Kidney epithelial cell (primary cell): ENCODE results near the gene SCNN1B. TPM values are rescaled to one million over a fixed set of nuclear protein-coding genes. Genes with fewer than 3 reads are reported as not detected.
"Not testable (repeated sequence)": the region's sequence is repeated elsewhere in the genome, so short reads cannot be mapped to it uniquely, and the experiment has no call there.

Experiments
- DNase-seq: peaks from one replicate; pipeline ENCODE4 v3.0.0-alpha.2; 2010; ENCODE audit warnings: low read depth
- H3K27me3 ChIP-seq: 2 replicates; pipeline ENCODE4 v1.6.0; 2011; ENCODE audit warnings: low read length; ENCODE audit not compliant: control insufficient read depth, insufficient read depth
- H3K36me3 ChIP-seq: 2 replicates; pipeline ENCODE4 v1.5.1; 2011; ENCODE audit warnings: low read length; ENCODE audit not compliant: control insufficient read depth, insufficient read depth
- H3K4me3 ChIP-seq: 2 replicates; pipeline ENCODE4 v1.5.1; 2011; ENCODE audit warnings: low read depth, mild to moderate bottlenecking, control low read depth, low read length
- total RNA-seq: library from RNA; depleted of rRNA; stranded (reverse); fragments of >200 nt; gene quantifications from 2 replicates; pipeline ENCODE4 v1.2.3, GENCODE V29; 2015
- TF ChIP-seq, protein P1 (sequence below): IDR thresholded peaks from 2 replicates; pipeline ENCODE4 v1.5.1; 2011; ENCODE audit warnings: mild to moderate bottlenecking, moderate library complexity, low read length, control low read depth, inconsistent platforms; ENCODE audit not compliant: insufficient read depth, poor library complexity, severe bottlenecking

The SCNN1B gene
- total RNA-seq, 1 donor from 2014 or later, result 0.38 TPM

DNA sequence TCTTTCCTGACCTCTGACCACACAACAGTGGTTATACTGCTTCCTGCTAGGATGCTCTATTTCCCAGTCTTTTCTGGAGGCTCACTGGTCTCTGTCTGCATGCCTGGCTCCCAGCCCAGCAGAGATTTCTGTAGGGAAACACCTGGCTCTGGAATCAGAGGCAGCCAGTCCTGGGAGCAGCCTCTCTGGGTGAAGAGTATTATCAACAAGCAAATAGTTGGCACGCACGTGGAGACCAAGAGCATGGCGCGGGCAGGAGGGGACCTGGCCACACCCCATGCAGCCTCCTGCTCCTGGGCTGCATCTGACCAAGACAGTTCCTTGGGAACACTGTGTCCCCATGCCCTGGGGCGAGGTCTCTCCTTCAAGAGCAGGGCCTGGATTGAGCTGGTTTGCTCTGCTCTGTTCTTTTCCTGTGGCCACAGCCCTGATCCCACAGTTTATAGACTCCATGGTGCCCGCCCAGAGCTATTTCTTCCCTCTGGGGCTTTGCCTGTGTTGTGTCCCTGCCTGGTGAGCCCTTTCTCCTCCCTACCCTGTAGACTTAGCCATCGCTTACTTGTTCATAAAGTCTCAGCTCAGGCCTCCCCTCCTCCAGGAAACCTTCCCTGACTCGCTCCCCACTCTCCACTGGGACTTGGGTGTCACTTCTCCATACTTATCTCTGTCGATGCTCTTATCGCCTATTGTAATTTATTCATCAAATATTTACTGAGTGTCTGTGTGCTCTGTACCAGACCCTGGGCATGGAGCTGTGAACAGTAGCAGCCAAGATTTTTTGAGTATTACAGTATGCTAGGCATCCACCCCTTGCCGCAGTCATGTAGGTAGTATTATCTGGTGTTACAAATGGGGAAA lies 60.6 kb downstream of the SCNN1B start:
- Histone ChIP-seq H3K4me3 (no peak overlapping the region), H3K36me3 (no peaks in the 10 kb centered on the region), H3K27me3 (no peaks in the 10 kb centered on the region)
- TF ChIP-seq, protein P1, sequence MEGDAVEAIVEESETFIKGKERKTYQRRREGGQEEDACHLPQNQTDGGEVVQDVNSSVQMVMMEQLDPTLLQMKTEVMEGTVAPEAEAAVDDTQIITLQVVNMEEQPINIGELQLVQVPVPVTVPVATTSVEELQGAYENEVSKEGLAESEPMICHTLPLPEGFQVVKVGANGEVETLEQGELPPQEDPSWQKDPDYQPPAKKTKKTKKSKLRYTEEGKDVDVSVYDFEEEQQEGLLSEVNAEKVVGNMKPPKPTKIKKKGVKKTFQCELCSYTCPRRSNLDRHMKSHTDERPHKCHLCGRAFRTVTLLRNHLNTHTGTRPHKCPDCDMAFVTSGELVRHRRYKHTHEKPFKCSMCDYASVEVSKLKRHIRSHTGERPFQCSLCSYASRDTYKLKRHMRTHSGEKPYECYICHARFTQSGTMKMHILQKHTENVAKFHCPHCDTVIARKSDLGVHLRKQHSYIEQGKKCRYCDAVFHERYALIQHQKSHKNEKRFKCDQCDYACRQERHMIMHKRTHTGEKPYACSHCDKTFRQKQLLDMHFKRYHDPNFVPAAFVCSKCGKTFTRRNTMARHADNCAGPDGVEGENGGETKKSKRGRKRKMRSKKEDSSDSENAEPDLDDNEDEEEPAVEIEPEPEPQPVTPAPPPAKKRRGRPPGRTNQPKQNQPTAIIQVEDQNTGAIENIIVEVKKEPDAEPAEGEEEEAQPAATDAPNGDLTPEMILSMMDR, result no peak
- DNase-seq, result no peak

GRCh38 chr16:23365602-23366240 lies 63.6 kb downstream of the SCNN1B start:
- TF ChIP-seq, protein P1, result no peak
- no peaks in the 10 kb centered on the region for H3K36me3 ChIP-seq

DNA sequence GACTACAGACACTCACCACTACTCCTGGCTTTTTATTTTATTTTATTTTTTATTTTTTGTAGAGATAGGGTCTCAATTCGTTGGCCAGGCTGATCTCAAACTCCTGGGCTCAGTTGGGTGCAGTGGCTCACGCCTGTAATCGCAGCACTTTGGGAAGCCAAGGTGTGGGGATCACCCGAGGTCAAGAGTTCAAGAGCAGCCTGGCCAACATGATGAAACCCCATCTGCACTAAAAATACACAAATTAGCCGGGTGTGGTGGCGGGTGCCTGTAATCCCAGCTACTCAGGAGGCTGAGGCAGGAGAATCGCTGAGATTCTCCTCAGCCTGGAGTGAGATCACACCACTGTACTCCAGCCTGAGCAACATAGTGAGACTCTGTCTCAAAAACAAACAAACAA lies 64.2 kb downstream of the SCNN1B start:
- not testable (repeated sequence) for H3K27me3 ChIP-seq, H3K4me3 ChIP-seq, H3K36me3 ChIP-seq, DNase-seq

More at GRCh38 chr16:23365602-23366240, 63.6 kb downstream of the SCNN1B start:
- H3K27me3 ChIP-seq, result no peaks in the 10 kb centered on the region
- no peak for DNase-seq
- no peak overlapping the region for H3K4me3 ChIP-seq

DNA sequence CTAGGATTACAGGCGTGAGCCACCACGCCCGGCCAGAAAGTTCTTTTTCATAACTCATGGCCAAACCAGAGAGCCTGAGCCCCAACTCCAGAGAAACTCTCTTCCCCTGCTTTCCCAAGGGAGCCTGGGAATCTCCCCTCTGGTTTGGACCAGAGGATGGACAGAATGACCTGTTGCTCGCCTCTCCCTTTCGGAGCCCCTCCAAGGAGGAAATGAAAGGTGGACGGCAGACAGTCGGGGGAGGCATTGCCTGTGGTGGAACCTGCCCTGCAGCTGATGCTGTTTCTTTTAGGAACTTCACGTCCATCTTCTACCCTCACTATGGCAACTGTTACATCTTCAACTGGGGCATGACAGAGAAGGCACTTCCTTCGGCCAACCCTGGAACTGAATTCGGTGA lies 65.5 kb downstream of the SCNN1B start:
- Histone ChIP-seq H3K4me3 (no peak overlapping the region), H3K27me3 (no peaks in the 10 kb centered on the region), H3K36me3 (no peaks in the 10 kb centered on the region)
- TF ChIP-seq, protein P1, result no peak
- no peak for DNase-seq

GRCh38 chr16:23367988-23368387 lies 65.9 kb downstream of the SCNN1B start:
- Histone ChIP-seq H3K27me3 (no peaks in the 10 kb centered on the region), H3K4me3 (no peak overlapping the region), H3K36me3 (no peaks in the 10 kb centered on the region)
- TF ChIP-seq, protein P1, result no peak
- no peak for DNase-seq

DNA sequence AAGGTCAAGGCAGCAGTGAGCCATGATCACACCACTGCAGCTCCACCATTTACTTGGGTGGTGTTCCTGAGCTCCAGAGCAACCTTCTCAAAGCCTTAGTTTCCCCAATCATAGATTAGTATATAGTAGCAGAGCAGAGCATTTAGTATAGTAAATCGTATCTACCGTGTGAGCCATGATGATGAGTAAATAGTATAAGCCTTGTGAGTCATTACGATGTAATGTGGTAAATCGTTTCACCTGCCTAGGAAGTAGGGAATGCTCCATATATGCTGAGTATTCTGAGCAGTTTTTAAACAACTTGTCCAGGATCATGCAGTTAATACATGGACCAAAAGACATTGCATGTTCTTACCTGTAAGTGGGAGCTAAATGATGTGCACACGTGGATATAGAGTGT lies 66.4 kb downstream of the SCNN1B start:
- no peak overlapping the region for H3K4me3 ChIP-seq
- peak; percentile 47 for DNase-seq
- no peaks in the 10 kb centered on the region for H3K36me3 ChIP-seq
- H3K27me3 ChIP-seq, result no peaks in the 10 kb centered on the region
- TF ChIP-seq, protein P1, result no peak
